Activated T-cell treated with anti-CD3 and anti-CD28 coated beads, Interleukin-2, amount 50 U/mL, for 72 hours (primary cell): ENCODE results near the gene RIPK4. TPM values are rescaled to one million over a fixed set of nuclear protein-coding genes. Genes with fewer than 3 reads are reported as not detected.

Source experiments
- ATAC-seq, 2 donors: fragments of 150-1000 bp; cut with Tn5 transposase; replicated peaks in 1 of 2; 2 replicates each; pipeline ENCODE4 v1.10.0; 2021; ENCODE audit warnings: moderate library complexity in 2 of 2, mild to moderate bottlenecking in 1 of 2
- DNase-seq, 2 donors: peaks; one replicate each; pipeline ENCODE4 v3.0.0; 2021 to 2022; ENCODE audit warnings: mixed read lengths in 1 of 2
- H3K27ac Mint-ChIP-seq: one replicate; pipeline ENCODE4 v1.8.0; 2022; ENCODE audit warnings: mild to moderate bottlenecking, moderate library complexity, mixed read lengths
- H3K27me3 Mint-ChIP-seq: one replicate; pipeline ENCODE4 v1.8.0; 2022; ENCODE audit warnings: low read depth, mixed read lengths
- H3K36me3 Mint-ChIP-seq, 2 donors: one replicate each; pipeline ENCODE4 v1.8.0; 2022; ENCODE audit warnings: mixed read lengths in 2 of 2, mild to moderate bottlenecking in 1 of 2; ENCODE audit not compliant: insufficient read depth in 2 of 2
- H3K4me1 Mint-ChIP-seq: one replicate; pipeline ENCODE4 v1.8.0; 2022; ENCODE audit warnings: low read depth, mixed read lengths
- H3K4me3 Mint-ChIP-seq, 2 donors: one replicate each; pipeline ENCODE4 v1.8.0; 2022; ENCODE audit warnings: mild to moderate bottlenecking in 2 of 2, mixed read lengths in 2 of 2, moderate library complexity in 2 of 2
- H3K9me3 Mint-ChIP-seq, 2 donors: one replicate each; pipeline ENCODE4 v1.8.0; 2022; ENCODE audit warnings: mixed read lengths in 2 of 2
- total RNA-seq, 2 donors: library from RNA; stranded (reverse); gene quantifications; one replicate each; pipeline ENCODE4 v1.2.3, GENCODE V29; 2022

RIPK4 gene
- total RNA-seq, 2 donors from 2014 or later = 0.46 to 0.60 TPM

- no peaks in the 10 kb centered on the region for H3K9me3 Mint-ChIP-seq
- peaks cover 0 to 3% of the 10 kb centered on the region in 2 donors for H3K36me3 Mint-ChIP-seq
- no peak overlapping the region for H3K4me3 Mint-ChIP-seq
- no peak overlapping the region for H3K27ac Mint-ChIP-seq
- DNase-seq = no peak
- no peak for ATAC-seq
- H3K27me3 Mint-ChIP-seq = peaks cover 75% of the 10 kb centered on the region
- H3K4me1 Mint-ChIP-seq = peaks cover 23% of the 10 kb centered on the region
Observed at GRCh38 chr21:41770901-41771624, 4.2 kb upstream of the RIPK4 start.

DNA sequence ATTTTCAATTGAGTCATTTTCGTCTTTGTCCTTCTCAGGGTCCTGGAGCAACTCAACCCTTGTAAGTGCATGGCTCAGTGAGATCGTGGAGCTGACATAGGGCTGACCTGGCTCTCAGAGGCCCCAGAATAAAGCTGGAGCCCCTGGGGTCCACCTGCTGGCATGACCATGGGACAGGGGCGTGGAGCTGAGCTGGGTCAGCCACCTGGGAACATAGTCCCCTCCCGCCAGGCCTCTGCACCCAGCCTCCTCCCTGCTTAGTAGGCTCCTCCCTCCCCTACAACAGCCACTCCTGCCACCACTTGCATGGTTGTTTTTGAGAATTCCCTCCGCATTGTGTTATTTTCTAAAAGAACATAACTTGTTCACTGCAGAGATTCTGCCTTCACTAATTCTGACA lies 3.1 kb upstream of the RIPK4 start:
- Mint-ChIP-seq H3K36me3 (peaks cover 0 to 3% of the 10 kb centered on the region in 2 donors), H3K9me3 (no peaks in the 10 kb centered on the region)

GRCh38 chr21:41769521-41769920 lies 2.7 kb upstream of the RIPK4 start:
- H3K27ac Mint-ChIP-seq = no peak overlapping the region
- DNase-seq (no peak), ATAC-seq (no peak)
- H3K27me3 Mint-ChIP-seq = peaks cover 68% of the 10 kb centered on the region
- peaks cover 26% of the 10 kb centered on the region for H3K4me1 Mint-ChIP-seq
- H3K9me3 Mint-ChIP-seq = no peaks in the 10 kb centered on the region
- H3K36me3 Mint-ChIP-seq = peaks cover 0 to 3% of the 10 kb centered on the region in 2 donors
- H3K4me3 Mint-ChIP-seq = no peak overlapping the region

More for the DNA sequence above, 3.1 kb upstream of the RIPK4 start:
- Mint-ChIP-seq H3K27me3 (peaks cover 73% of the 10 kb centered on the region), H3K27ac (no peak overlapping the region), H3K4me3 (no peak overlapping the region), H3K4me1 (peaks cover 26% of the 10 kb centered on the region)
- no peak for ATAC-seq
- DNase-seq = no peak

DNA sequence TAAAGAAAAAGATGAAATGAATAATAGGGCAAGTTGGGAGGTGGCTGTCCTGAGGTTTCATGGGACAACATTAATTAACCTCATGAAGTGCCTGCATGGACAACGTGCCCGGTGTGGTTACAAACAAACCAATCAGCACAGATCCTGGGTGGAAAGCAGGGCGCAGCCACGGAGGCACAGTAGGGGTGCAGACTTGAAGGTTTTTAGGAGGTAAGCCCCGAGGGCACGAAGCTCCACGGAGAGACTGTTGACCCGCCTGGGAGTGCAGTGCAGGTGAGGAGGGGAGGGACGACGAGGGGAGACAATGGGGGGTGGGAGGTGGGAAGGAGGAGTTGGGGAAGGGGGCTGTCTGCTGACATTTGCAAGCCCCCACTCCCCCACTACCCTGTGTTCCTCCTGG lies 2.3 kb upstream of the RIPK4 start:
- Mint-ChIP-seq H3K36me3 (peaks cover 0 to 3% of the 10 kb centered on the region in 2 donors), H3K4me1 (peaks cover 26% of the 10 kb centered on the region), H3K27ac (no peak overlapping the region), H3K9me3 (no peaks in the 10 kb centered on the region), H3K27me3 (peaks cover 64% of the 10 kb centered on the region), H3K4me3 (peak overlapping the region; percentile 88 to 97)
- ATAC-seq (no peak), DNase-seq (no peak)

DNA sequence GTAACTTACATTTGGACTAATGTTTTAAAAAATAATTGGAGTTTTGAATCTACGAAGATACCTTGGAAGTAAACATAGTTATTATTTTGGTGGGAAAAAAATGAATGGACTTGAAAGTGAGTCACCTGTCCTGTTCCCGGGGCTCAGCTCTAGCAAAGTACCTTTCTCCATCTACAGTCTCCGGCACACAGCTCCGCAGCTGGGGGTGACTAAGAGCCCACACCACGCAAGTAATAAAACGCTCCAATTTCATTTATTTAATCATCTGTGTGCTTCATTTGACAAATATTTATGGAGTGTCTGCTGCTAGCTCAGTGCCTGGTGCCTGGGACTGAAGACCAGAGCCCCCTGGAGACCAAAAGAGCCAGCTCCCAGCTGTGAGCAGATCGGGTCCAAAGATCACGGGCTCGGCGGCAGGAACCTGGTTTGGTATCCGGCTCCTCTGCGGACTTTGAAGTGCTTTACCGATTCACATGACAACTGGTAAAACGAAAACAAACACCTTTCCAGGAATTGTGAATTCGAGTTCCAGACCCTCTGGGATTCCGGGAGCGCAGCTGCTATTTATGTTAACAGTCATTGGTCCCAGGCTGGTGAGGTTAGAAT lies 1.7 kb upstream of the RIPK4 start:
- peaks cover 63% of the 10 kb centered on the region for H3K27me3 Mint-ChIP-seq
- peak overlapping the region; percentile 88 to 97 for H3K4me3 Mint-ChIP-seq
- H3K27ac Mint-ChIP-seq = no peak overlapping the region
- H3K4me1 Mint-ChIP-seq = peaks cover 26% of the 10 kb centered on the region
- no peaks in the 10 kb centered on the region for H3K9me3 Mint-ChIP-seq
- H3K36me3 Mint-ChIP-seq = peaks cover 0 to 3% of the 10 kb centered on the region in 2 donors
- ATAC-seq (peak; percentile 33 to 41), DNase-seq (peak; percentile 19 to 31)

- DNase-seq = peak in 1 of 2 donors; percentile 20
- peak overlapping the region; percentile 88 to 97 for H3K4me3 Mint-ChIP-seq
Observed at GRCh38 chr21:41767606-41768436, 969 bp upstream of the RIPK4 start.

GRCh38 chr21:41765973-41766882 lies 624 bp downstream of the RIPK4 start:
- Mint-ChIP-seq H3K27ac (no peak overlapping the region), H3K4me1 (peaks cover 38% of the 10 kb centered on the region)
- DNase-seq = no peak

More at GRCh38 chr21:41767606-41768436, 969 bp upstream of the RIPK4 start:
- H3K27ac Mint-ChIP-seq = peak overlapping the region; percentile 87
- H3K9me3 Mint-ChIP-seq = no peaks in the 10 kb centered on the region
- ATAC-seq = no peak
- peaks cover 26% of the 10 kb centered on the region for H3K4me1 Mint-ChIP-seq
- peaks cover 0 to 3% of the 10 kb centered on the region in 2 donors for H3K36me3 Mint-ChIP-seq
- H3K27me3 Mint-ChIP-seq = peaks cover 63% of the 10 kb centered on the region

GRCh38 chr21:41765420-41765821 lies 1.4 kb downstream of the RIPK4 start:
- Mint-ChIP-seq H3K27ac (no peak overlapping the region), H3K4me3 (peak overlapping the region; percentile 34 to 70), H3K9me3 (no peaks in the 10 kb centered on the region)

More at GRCh38 chr21:41765973-41766882, 624 bp downstream of the RIPK4 start:
- H3K9me3 Mint-ChIP-seq = no peaks in the 10 kb centered on the region
- peak; percentile 5 to 14 for ATAC-seq
- H3K36me3 Mint-ChIP-seq = peaks cover 0 to 3% of the 10 kb centered on the region in 2 donors
- peak overlapping the region; percentile 88 to 97 for H3K4me3 Mint-ChIP-seq
- H3K27me3 Mint-ChIP-seq = peaks cover 74% of the 10 kb centered on the region

GRCh38 chr21:41764558-41765419 lies 2.1 kb downstream of the RIPK4 start:
- no peaks in the 10 kb centered on the region for H3K9me3 Mint-ChIP-seq
- DNase-seq (no peak), ATAC-seq (no peak)
- peaks cover 0 to 3% of the 10 kb centered on the region in 2 donors for H3K36me3 Mint-ChIP-seq
- H3K4me3 Mint-ChIP-seq = peak overlapping the region in 1 of 2 donors; percentile 70
- peaks cover 76% of the 10 kb centered on the region for H3K27me3 Mint-ChIP-seq
- peaks cover 43% of the 10 kb centered on the region for H3K4me1 Mint-ChIP-seq
- no peak overlapping the region for H3K27ac Mint-ChIP-seq

More at GRCh38 chr21:41765420-41765821, 1.4 kb downstream of the RIPK4 start:
- no peak for ATAC-seq
- peaks cover 43% of the 10 kb centered on the region for H3K4me1 Mint-ChIP-seq
- peaks cover 0 to 3% of the 10 kb centered on the region in 2 donors for H3K36me3 Mint-ChIP-seq
- peaks cover 76% of the 10 kb centered on the region for H3K27me3 Mint-ChIP-seq
- no peak for DNase-seq

- Mint-ChIP-seq H3K4me3 (no peak overlapping the region), H3K27ac (no peak overlapping the region), H3K9me3 (no peaks in the 10 kb centered on the region), H3K4me1 (peaks cover 41% of the 10 kb centered on the region), H3K36me3 (peaks cover 0 to 3% of the 10 kb centered on the region in 2 donors), H3K27me3 (peaks cover 73% of the 10 kb centered on the region)
- ATAC-seq (no peak), DNase-seq (no peak)
Observed at GRCh38 chr21:41763996-41764395, 2.9 kb downstream of the RIPK4 start.

GRCh38 chr21:41763398-41763931 lies 3.4 kb downstream of the RIPK4 start:
- H3K27ac Mint-ChIP-seq = no peak overlapping the region
- peaks cover 35% of the 10 kb centered on the region for H3K4me1 Mint-ChIP-seq
- H3K27me3 Mint-ChIP-seq = peaks cover 68% of the 10 kb centered on the region
- H3K9me3 Mint-ChIP-seq = no peaks in the 10 kb centered on the region
- H3K36me3 Mint-ChIP-seq = peaks cover 0 to 3% of the 10 kb centered on the region in 2 donors
- no peak overlapping the region for H3K4me3 Mint-ChIP-seq
- ATAC-seq (no peak), DNase-seq (no peak)
